HG02678 (cell line): ENCODE data around the gene KCNMA1.

Experiments used
- ATAC-seq: cut with Tn5 transposase; IDR thresholded peaks from one replicate; pipeline ENCODE4 v1.9.1; 2021; ENCODE audit warnings: mild to moderate bottlenecking, moderate library complexity; ENCODE audit not compliant: unreplicated experiment

KCNMA1 gene

DNA sequence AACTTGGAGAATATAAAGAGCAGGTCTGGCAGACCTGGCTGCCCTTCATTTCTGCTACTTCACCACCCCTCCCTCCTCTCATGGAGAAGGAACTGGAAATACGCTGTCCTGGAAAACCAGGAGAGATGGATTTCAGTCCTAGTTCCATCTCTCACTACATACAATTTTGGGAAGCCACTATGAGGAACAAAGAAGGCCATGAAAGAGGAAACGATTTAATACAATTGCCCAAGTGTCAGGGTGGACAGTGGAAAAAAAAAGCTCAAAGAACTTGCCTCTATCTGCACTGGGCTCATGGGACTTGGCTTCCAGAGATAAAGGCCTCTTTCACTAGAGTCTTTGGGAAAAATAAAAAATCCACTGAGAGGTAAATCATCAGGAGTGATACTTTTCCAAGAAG is 561.7 kb downstream of the KCNMA1 start:
- no peak for ATAC-seq

- ATAC-seq, result no peak
Measured at GRCh38 chr10:77074104-77074624, 563.4 kb downstream of the KCNMA1 start.

DNA sequence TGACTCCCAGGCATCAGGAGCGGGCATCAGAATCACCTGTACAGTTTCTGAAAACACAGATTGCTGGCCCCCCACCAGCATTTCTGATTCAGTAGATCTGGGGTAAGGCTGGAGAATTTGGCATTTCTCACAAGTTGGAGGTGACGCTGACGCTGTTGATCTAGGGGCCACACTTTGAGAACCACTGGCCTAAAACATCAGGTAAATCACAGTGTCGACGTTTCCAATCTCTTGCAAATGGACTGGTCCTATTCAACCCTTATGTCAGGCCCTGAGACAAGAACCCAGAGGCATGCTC is 564.0 kb downstream of the KCNMA1 start:
- ATAC-seq, result no peak

GRCh38 chr10:77072836-77073662 is 564.6 kb downstream of the KCNMA1 start:
- ATAC-seq, result no peak

DNA sequence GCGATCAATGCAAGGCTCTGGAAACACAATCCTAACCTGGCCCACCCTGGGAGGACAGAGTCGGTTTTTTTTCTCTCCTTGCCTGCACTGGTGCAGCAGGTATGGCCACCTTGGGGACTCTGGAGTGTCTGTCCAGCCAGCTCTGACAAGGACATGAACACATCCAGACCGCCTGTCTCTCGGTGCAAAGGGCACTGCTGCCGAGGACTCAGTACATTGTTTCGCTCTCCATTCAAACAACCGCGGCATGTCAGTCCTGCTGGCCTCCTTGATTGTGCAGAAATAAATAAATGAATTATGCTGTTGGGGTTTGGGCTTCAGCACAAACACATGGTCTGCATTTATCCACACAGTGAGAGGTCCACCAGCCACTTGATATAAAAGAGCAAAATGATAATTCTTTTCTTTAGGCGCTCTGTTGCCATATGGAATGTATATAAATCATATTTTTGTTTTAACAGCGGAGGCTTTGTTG is 565.2 kb downstream of the KCNMA1 start:
- ATAC-seq, result no peak

DNA sequence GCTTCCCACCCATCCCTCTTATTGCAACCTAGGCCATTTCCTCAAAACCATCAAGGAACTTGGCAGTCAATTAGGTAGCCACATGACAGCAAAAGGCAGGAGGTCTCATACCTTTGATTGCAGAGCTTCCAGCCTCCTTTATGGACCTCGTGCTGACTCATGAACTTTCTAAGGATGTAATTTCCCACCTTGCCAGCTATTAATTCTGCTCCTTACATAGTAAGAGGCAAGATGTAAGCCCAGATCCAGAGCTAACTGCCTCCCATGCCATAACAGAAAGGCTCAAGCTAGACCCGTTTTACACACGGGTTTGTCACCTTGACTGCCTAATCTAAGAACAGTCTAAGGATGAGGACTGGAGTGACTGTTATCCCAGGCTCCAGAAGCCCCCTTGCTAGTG is 565.7 kb downstream of the KCNMA1 start:
- ATAC-seq, result no peak

DNA sequence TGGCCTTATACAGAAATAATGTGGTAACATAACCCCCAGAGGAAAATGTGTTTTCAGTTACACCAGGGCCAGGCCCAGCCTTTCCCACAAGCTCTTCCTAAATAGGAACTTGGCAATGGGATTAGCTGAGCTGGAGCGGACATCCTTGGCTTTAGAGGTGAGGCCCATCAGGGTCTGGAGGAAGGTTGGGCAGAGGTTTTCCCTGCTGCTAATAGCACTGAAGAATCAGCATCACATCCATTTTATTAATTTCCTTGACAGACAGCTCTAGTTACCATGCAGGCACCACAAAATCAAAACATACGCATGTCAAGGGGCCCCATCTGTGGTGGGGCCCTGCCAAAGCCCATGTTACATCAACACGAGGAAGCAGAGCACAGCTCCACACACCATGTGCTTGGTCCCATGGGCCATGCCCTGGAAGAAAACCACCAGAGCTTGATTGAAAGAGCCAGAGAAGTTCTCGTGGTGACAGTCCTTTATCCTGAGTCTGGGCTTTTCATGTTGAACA is 566.6 kb downstream of the KCNMA1 start:
- no peak for ATAC-seq

- ATAC-seq, result no peak
Measured at GRCh38 chr10:77070346-77070745, 567.3 kb downstream of the KCNMA1 start.

DNA sequence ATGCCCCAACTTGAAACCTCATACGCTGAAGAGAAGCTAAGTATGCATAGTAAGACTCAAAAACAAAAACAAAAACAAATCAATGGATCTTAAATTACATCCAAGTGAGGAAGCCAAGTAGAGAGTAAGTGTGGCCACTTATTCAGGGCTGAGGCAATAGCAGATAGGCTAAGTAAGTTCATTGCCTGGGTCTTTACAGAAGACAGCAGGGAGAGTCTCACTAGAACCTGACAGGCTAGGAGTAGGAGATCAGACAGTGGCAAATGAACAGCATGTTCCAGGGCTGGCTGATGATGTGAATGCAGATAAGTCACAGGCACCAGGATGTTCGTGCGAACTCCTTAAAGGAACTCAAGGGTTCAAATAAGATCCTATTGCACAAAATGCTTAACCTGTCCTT is 568.6 kb downstream of the KCNMA1 start:
- ATAC-seq, result no peak

DNA sequence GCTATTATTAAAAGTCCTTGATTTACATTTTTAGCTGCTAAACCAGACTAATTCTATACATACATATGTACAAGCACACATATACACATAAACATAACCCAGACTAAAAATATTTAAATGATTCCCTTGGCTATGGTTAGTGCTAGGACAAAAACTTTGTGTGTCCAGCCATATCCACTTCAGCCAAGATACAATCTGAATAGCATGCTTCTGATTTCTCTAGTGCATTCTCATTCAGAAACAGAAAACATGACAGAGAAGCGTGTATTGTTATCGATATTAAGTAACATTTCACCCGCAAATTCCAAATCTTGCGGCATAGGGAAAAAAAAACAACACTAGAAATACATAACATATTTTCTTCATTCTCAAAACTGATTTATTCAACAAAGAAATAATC is 569.3 kb downstream of the KCNMA1 start:
- no peak for ATAC-seq

GRCh38 chr10:77062381-77062780 is 575.2 kb downstream of the KCNMA1 start:
- ATAC-seq, result no peak

DNA sequence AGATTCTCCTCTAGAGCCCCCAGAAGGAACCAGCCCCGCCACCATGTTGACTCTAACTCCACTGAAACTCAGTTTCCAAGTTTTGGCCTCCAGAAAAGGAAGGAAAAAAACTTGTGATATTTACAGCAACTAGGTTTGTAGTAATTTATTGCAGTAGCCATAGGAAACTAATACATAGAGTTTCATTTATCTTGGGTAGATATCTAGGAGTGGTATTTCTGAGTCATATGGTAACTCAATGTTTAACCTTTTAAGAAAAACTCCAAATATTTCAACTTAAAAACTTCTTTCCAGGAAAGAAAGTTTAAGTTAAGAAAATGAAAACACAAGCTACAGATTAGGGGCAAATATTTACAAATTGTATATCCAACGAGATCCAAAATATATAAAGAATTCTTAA is 576.7 kb downstream of the KCNMA1 start:
- ATAC-seq, result no peak

GRCh38 chr10:77056650-77057049 is 581.0 kb downstream of the KCNMA1 start:
- no peak for ATAC-seq

GRCh38 chr10:77052593-77052992 is 585.0 kb downstream of the KCNMA1 start:
- ATAC-seq, result no peak

DNA sequence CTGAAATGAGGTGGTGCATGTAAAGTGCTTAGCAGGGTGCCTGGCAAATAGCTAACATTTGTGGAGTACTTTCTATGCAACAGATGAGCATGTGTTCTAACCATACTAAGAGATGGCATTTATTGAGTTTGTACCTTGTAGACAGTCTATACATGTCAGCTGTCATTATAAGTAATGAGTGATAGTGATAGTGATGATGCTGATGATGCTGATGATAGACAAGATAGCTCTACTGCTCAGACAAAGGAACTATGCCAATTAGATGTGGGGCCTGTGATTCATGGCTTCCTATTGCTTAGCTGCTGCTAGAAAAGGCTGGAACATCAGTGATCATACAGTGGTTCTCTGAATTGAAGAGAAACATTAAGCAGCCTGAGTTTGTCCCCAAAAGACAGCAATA is 585.8 kb downstream of the KCNMA1 start:
- no peak for ATAC-seq

DNA sequence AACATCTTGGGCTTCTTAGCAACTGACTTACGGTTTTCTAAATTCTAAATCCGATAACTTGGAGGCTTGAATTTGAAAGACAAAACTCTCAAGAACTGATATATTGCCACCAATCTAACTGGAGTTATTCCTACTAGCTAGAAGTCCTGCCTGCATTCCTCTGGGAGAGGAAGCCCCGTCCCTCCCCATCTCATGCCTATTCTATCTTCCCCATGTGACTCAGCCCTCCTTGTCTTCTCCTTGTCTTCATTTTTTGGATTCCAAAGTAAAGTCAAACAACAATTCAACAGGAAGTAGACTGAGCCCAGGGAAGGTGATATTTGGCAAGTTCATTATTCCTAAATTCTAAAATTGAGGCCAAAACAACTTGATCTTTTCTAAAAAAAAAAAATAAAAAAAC is 587.7 kb downstream of the KCNMA1 start:
- no peak for ATAC-seq

DNA sequence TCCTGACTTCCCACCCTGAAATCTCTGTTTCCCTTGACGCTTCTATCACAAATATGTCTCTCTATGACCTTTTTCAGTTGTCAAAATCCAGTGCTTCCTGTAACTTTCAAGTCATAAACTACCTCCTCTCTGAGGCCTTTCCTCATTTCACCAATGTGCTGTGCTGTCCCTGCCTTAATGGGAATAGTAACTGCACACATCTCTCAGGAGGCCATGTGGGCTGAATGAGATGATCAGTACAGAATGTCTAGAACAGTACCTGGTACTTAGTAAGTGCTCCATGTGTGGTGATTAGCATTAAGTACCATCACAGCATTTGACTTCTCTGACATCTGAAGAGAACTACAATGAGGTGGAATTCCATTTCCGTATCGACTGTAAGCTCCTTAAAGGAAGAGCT is 588.5 kb downstream of the KCNMA1 start:
- no peak for ATAC-seq

DNA sequence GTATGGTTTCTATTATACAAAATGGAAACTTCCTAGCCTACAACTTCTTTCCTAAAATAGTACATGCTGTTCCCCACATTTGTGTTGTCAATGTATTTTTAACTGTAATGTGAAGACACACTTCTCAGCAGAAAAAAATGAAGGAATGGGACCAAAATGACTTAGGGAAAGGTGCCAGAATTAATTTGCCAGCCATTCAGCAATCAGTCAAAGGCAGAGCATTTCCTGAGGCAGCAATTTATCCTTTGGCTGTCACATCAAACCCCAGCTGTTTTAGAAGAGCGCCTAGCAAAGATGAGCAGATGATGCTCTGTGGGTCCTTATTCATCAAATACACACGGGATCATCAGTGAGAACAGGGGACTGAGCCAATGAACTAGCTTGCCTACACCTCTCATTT is 592.5 kb downstream of the KCNMA1 start:
- ATAC-seq, result no peak

DNA sequence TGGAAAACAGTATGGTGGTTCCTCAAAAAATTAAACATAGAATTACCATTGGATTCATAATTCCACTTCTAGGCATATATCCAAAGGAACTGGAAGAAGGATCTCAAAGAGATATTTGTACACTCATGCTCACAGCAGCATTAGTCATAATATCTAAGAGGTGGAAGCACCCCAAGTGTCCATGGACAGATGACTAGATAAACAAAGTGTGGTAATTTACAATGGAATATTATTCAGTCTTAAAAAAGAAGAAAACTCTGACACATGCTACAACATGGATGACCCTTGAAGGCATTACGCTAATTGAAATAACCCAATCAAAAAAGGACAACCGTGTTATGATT is 594.2 kb downstream of the KCNMA1 start:
- ATAC-seq, result no peak

- ATAC-seq, result no peak
Measured at GRCh38 chr10:77042706-77043419, 594.7 kb downstream of the KCNMA1 start.

DNA sequence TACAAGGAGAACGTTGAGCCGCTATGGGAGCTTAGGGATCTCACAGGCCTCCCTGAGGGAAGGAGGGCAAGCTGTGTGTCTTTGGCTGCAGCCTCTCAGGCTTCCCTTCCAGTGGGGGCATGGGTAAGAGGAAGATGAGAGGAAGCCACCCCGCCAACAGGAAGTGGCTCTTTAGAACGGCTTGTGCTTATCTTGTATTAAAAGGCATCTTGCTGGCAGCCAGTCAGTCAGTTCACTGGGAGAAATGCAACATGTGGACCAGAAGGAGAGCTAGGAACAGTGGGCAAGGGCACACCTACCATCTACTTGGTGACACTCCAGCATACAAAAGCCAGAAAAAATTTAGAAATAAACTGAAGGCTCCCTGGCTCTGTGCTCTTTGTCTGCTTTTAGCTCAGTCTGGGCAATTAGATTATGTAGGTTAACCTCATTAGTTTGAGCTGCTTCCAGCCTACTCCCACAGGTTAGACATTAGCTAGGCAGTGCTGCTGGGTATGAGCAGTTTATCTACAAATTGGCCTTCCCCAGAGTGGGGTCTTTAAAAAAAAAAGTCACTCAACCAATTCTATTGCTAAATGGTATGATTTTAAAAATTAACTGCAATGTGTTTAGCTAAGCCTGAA is 595.9 kb downstream of the KCNMA1 start:
- ATAC-seq, result no peak

DNA sequence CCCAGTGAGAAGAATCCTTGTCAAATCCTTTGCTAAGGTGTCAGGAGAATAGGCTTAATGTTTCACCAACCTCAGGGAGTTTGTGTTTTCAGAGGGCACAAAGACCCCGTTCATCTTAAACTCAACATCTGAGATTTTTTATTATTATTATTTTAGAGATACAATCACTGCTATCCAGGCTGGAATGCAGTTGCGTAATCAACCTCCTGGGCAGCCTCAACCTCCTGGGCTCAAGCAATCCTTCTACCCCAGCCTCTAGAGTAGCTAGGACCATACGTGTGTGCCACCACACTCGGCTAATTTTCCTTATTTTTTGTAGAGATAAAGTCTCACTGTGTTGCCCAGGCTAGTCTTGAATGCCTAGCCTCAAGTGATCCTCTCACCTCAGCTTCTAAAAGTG is 599.2 kb downstream of the KCNMA1 start:
- no peak for ATAC-seq
